Keratinocyte (primary cell): ENCODE results near the gene MTPN. TPM values are rescaled to one million over a fixed set of nuclear protein-coding genes. Genes with fewer than 3 reads are reported as not detected.

Experiments used
- DNase-seq: peaks from one replicate; pipeline ENCODE4 v3.0.0-alpha.2; 2011; ENCODE audit warnings: low read depth, missing footprints, low spot score
- FAIRE-seq: peaks from 2 replicates; lab custom pipeline; 2011; peaks lifted over from hg19 to GRCh38; lab: Jason Lieb, UNC
- H2AFZ ChIP-seq: 2 replicates; pipeline ENCODE4 v1.6.0; 2012; ENCODE audit warnings: low read length, control low read depth, inconsistent platforms; ENCODE audit not compliant: control insufficient read depth
- H3K27ac ChIP-seq: 2 replicates; pipeline ENCODE4 v1.5.1; 2011; ENCODE audit warnings: low read length; ENCODE audit not compliant: control insufficient read depth, insufficient read depth
- H3K27me3 ChIP-seq: 3 replicates; pipeline ENCODE4 v1.6.0; 2011; ENCODE audit warnings: low read length; ENCODE audit not compliant: control insufficient read depth, insufficient read depth; ENCODE audit errors: extremely low read depth
- H3K36me3 ChIP-seq, 2 experiments: 2 replicates in 1 of 2; 3 replicates in 1 of 2; pipeline ENCODE4 v1.5.1; 2011; ENCODE audit warnings: low read length in 2 of 2, mild to moderate bottlenecking in 1 of 2; ENCODE audit not compliant: control insufficient read depth in 2 of 2, insufficient read depth in 2 of 2; ENCODE audit errors: extremely low read depth in 1 of 2
- H3K4me1 ChIP-seq: 3 replicates; pipeline ENCODE4 v1.5.1; 2011; ENCODE audit warnings: low read length; ENCODE audit not compliant: control insufficient read depth, insufficient read depth; ENCODE audit errors: extremely low read depth
- H3K4me2 ChIP-seq: 3 replicates; pipeline ENCODE4 v1.6.0; 2011; ENCODE audit warnings: low read depth, low read length; ENCODE audit not compliant: control insufficient read depth, insufficient read depth; ENCODE audit errors: extremely low read depth
- H3K4me3 ChIP-seq, 3 experiments: fragments of 200-600 bp in 1 of 3; sonication (generic) in 1 of 3; 2 replicates in 2 of 3; 3 replicates in 1 of 3; pipeline ENCODE4 v1.5.1; 2011 to 2016; ENCODE audit warnings: low read length in 3 of 3, mild to moderate bottlenecking in 3 of 3, control low read depth in 2 of 3, inconsistent platforms in 1 of 3, low read depth in 1 of 3, mixed read lengths in 1 of 3, mixed run types in 1 of 3, moderate library complexity in 1 of 3; ENCODE audit not compliant: control insufficient read depth in 2 of 3, insufficient read depth in 2 of 3; ENCODE audit errors: extremely low read depth in 1 of 3
- H3K79me2 ChIP-seq: 2 replicates; pipeline ENCODE4 v1.6.0; 2012; ENCODE audit warnings: low read length; ENCODE audit not compliant: control insufficient read depth, insufficient read depth
- H3K9ac ChIP-seq: 3 replicates; pipeline ENCODE4 v1.6.0; 2011; ENCODE audit warnings: low read length; ENCODE audit not compliant: control insufficient read depth, insufficient read depth; ENCODE audit errors: extremely low read depth
- H3K9me1 ChIP-seq: 3 replicates; pipeline ENCODE4 v1.6.0; 2011; ENCODE audit warnings: low read length; ENCODE audit not compliant: control insufficient read depth, insufficient read depth; ENCODE audit errors: extremely low read depth
- H3K9me3 ChIP-seq: 2 replicates; pipeline ENCODE4 v1.5.1; 2012; ENCODE audit warnings: low read depth, low read length; ENCODE audit not compliant: control insufficient read depth
- H4K20me1 ChIP-seq: 3 replicates; pipeline ENCODE4 v1.6.0; 2011; ENCODE audit warnings: low read length; ENCODE audit not compliant: control insufficient read depth, insufficient read depth; ENCODE audit errors: extremely low read depth
- EZH2 ChIP-seq: IDR thresholded peaks from one replicate; pipeline ENCODE4 v1.6.1; 2012; ENCODE audit warnings: inconsistent platforms, mild to moderate bottlenecking, low read length, moderate library complexity
- dilution Hi-C: fragments of 300-500 bp; cut with MboI; formaldehyde crosslinking; loops from one replicate; pipeline ENCODE4 v1.7.0; 2020; ENCODE audit warnings: low sequenced_read_pairs; ENCODE audit not compliant: extremely low pct_ligation_motif_present
- polyA plus RNA-seq, 5 experiments: library from polyadenylated mRNA; depleted of rRNA in 3 of 5; stranded (reverse) in 3 of 5; stranded (forward) in 1 of 5; unstranded in 1 of 5; fragments of >200 nt; gene quantifications; 1 replicate in 1 of 5; 2 replicates in 3 of 5; 3 replicates in 1 of 5; pipeline versions ENCODE4 v1.2.1 to v1.2.3, GENCODE V29; 2011 to 2012; ENCODE audit warnings: missing spikeins in 2 of 5, low read depth in 1 of 5, low replicate concordance in 1 of 5
- TF ChIP-seq, protein P1 (sequence below), 3 experiments: IDR thresholded peaks in 1 of 3; conservative IDR thresholded peaks in 1 of 3; optimal IDR thresholded peaks in 1 of 3; 2 replicates in 2 of 3; 3 replicates in 1 of 3; pipeline versions ENCODE3 to v1.5.1; 2011; ENCODE audit warnings: low read length in 3 of 3, mild to moderate bottlenecking in 3 of 3, moderate library complexity in 2 of 3, control low read depth in 1 of 3, inconsistent platforms in 1 of 3; ENCODE audit not compliant: insufficient read depth in 2 of 3; ENCODE audit errors: extremely low read depth in 1 of 3

Gene MTPN
- polyA plus RNA-seq, 1 donor (not counting 4 experiments of a cell fraction or from before 2014, with no cell fraction given) = 151 TPM

GRCh38 chr7:135940077-135941075 is 36.8 kb downstream of the MTPN start:
- dilution Hi-C loops = no loop called here
- no peak for TF ChIP-seq EZH2
- TF ChIP-seq, protein P1, sequence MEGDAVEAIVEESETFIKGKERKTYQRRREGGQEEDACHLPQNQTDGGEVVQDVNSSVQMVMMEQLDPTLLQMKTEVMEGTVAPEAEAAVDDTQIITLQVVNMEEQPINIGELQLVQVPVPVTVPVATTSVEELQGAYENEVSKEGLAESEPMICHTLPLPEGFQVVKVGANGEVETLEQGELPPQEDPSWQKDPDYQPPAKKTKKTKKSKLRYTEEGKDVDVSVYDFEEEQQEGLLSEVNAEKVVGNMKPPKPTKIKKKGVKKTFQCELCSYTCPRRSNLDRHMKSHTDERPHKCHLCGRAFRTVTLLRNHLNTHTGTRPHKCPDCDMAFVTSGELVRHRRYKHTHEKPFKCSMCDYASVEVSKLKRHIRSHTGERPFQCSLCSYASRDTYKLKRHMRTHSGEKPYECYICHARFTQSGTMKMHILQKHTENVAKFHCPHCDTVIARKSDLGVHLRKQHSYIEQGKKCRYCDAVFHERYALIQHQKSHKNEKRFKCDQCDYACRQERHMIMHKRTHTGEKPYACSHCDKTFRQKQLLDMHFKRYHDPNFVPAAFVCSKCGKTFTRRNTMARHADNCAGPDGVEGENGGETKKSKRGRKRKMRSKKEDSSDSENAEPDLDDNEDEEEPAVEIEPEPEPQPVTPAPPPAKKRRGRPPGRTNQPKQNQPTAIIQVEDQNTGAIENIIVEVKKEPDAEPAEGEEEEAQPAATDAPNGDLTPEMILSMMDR (optimal IDR thresholded peaks at IDR 0.05 in 1 of 3, IDR thresholded peaks at IDR 0.05 in 1 of 3, conservative IDR thresholded peaks at IDR 0.05 in 1 of 3; ENCODE audit: extremely low read depth in 1 of 3, insufficient read depth in 2 of 3, low read length in 3 of 3) = no peak

DNA sequence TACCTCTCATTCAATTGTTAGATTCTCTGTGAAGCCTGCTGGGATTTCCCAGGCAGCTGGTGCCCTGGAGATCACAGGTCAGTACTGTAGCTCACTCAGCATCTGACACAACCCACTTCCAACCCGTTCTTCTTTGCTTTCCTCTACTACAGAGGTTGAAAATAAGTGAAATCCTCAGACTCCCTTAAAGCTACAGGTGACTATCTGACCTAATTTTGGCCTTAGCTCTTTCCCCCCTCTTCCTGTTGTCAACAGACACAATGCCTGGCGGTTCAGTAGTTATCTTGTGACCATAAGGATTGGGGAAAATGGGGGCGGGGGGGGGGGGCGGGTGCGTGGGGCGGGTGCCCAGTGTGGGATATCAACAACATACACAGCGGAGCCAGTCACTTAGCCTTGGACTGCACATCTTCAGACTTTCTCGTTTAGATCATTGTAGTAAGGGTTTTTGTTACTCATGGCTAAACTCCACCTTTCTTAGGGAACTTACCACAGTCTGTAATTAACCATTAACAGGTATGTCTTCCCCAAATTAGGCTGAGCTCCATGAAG is 37.8 kb downstream of the MTPN start:
- no peak for FAIRE-seq
- Histone ChIP-seq H3K9me1 (no peaks in the 10 kb centered on the region), H3K4me3 (no peak overlapping the region)

More at GRCh38 chr7:135940077-135941075, 36.8 kb downstream of the MTPN start:
- DNase-seq = no peak
- Histone ChIP-seq H3K79me2 (peaks cover 79% of the 10 kb centered on the region), H3K4me3 (no peak overlapping the region), H3K9me3 (no peaks in the 10 kb centered on the region), H3K9me1 (no peaks in the 10 kb centered on the region), H4K20me1 (no peaks in the 10 kb centered on the region), H3K27me3 (no peaks in the 10 kb centered on the region), H3K4me2 (no peak overlapping the region), H3K9ac (no peak overlapping the region), H3K36me3 (no peaks in the 10 kb centered on the region), H3K27ac (no peak overlapping the region), H3K4me1 (no peaks in the 10 kb centered on the region), H2AFZ (no peak overlapping the region)
- FAIRE-seq = no peak

More for the DNA sequence above, 37.8 kb downstream of the MTPN start:
- H3K4me1 ChIP-seq = no peaks in the 10 kb centered on the region
- dilution Hi-C loops = no loop called here
- H3K36me3 ChIP-seq = no peaks in the 10 kb centered on the region
- TF ChIP-seq EZH2 = no peak
- TF ChIP-seq, protein P1 (optimal IDR thresholded peaks at IDR 0.05 in 1 of 3, IDR thresholded peaks at IDR 0.05 in 1 of 3, conservative IDR thresholded peaks at IDR 0.05 in 1 of 3; ENCODE audit: extremely low read depth in 1 of 3, insufficient read depth in 2 of 3, low read length in 3 of 3) = no peak
- H3K9me3 ChIP-seq = no peaks in the 10 kb centered on the region
- peaks cover 4% of the 10 kb centered on the region for H4K20me1 ChIP-seq
- H2AFZ ChIP-seq = no peak overlapping the region
- H3K27ac ChIP-seq = no peak overlapping the region
- H3K9ac ChIP-seq = no peak overlapping the region
- H3K79me2 ChIP-seq = peaks cover 81% of the 10 kb centered on the region
- no peak for DNase-seq
- no peaks in the 10 kb centered on the region for H3K27me3 ChIP-seq
- no peak overlapping the region for H3K4me2 ChIP-seq
